Kasumi-1 (cell line): ENCODE data around the gene PTPRS.

Experiments
- DNase-seq, 2 experiments: peaks; one replicate each; lab custom pipeline; 2025; lab: John Stamatoyannopoulos, UW

The PTPRS gene

DNA sequence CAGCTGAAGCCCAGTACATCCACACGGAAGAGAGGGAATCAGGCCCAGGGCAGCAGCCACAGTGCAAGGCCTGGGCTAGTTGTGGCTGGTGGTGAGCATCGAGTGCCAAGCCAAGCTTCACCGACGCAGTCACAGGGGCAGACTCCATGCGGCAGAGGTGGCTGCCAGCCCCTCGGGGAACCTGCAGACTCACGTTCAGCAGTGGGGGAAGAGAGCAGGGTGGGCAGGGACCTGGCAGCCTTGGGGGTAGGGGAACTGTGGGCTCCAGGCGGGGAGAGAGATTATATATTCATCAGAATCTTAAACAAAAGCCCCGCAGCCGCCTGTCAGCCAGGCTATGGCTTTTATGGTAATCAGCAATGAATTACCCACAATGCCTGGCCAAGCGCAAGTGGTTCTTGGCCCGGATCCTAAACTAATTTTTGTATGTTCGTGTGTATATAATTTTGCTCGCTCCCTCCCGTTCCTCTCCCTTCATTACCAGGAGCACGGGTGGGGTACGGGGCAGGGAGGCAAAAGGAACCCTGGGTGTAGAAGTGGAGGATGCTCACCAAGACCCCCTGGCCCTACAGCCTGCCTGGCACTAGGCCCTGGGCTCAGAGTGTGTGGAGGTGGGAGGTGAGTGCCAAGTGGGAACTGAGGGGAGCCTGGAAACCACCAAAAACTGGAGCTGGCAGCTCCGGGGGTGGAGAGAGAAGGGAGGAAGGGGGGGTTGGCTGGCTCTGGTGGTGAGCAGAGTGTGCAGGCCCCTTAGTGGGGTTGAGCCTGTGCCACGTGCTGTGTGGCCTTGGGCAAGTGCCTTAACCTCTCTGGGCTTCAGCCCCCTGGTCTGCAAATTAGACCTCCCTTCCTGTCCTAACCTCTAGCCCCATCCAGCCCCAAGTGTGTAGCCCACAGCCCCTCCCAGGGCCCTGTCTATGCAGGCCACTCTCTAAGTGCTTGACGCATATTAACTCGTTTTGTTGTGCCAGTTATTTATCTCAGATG is 31.9 kb downstream of the PTPRS start:
- no peak for DNase-seq

- no peak for DNase-seq
Measured at GRCh38 chr19:5307655-5308054, 33.0 kb downstream of the PTPRS start.

GRCh38 chr19:5305163-5305562 is 35.4 kb downstream of the PTPRS start:
- no peak for DNase-seq

GRCh38 chr19:5304486-5304885 is 36.1 kb downstream of the PTPRS start:
- DNase-seq = no peak

DNA sequence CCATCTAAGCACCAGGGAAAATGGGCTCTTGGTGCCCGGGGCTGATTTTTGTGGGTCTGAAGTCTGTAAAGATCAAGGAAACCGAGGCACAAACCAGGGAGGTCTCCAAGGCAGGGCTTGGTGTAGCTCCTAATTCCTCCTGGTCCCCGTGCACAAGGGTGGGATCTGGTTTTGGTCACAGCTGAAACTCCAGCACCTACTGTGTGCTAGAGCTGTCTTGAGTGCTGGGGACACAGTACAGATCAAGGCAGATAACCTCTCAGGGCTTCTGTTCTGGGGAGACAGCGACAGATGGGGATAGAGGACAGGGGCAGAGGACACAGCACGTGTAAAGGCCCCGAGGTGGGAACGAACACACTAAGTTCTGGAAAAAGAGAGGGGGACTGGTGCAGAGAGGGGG is 37.4 kb downstream of the PTPRS start:
- DNase-seq = no peak

DNA sequence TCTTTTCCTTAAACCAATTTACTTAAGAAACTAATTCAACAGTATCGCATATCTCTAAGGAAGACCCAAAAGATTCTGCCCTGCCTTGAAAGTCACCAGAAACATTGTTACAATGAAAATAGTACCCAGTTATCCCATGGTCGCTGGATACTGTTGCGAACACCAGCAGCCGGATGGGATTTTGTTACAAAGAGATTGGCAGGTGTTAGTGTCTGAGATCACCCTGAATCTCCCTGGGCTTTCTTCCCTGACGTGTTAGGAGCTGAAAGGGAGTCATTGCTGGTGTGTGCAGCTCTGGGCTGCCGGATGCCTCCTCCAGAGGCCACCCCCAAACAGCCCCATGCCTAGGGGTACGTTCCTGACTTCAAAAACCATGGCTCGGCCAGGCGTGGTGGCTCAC is 38.2 kb downstream of the PTPRS start:
- DNase-seq = no peak

GRCh38 chr19:5299137-5299536 is 41.5 kb downstream of the PTPRS start:
- DNase-seq = no peak

GRCh38 chr19:5298471-5298901 is 42.1 kb downstream of the PTPRS start:
- DNase-seq = no peak

- no peak for DNase-seq
Measured at GRCh38 chr19:5297272-5297669, 43.3 kb downstream of the PTPRS start.

- no peak for DNase-seq
Measured at GRCh38 chr19:5296457-5297271, 43.9 kb downstream of the PTPRS start.

- DNase-seq = no peak
Measured at GRCh38 chr19:5296021-5296420, 44.6 kb downstream of the PTPRS start.

GRCh38 chr19:5294403-5295160 is 46.0 kb downstream of the PTPRS start:
- DNase-seq = no peak

GRCh38 chr19:5293612-5294378 is 46.8 kb downstream of the PTPRS start:
- DNase-seq = no peak

- DNase-seq = no peak
Measured at GRCh38 chr19:5292822-5293611, 47.6 kb downstream of the PTPRS start.

- no peak for DNase-seq
Measured at GRCh38 chr19:5292453-5292821, 48.2 kb downstream of the PTPRS start.

GRCh38 chr19:5291588-5292193 is 48.9 kb downstream of the PTPRS start:
- DNase-seq = no peak
